GM23248 (cell line): ENCODE results near the gene MAP3K19.

Source experiments
- EZH2 ChIP-seq: fragments of 200-600 bp; sonication (generic); IDR thresholded peaks from 2 replicates; pipeline ENCODE4 v1.6.1; 2018; ENCODE audit warnings: antibody characterized with exemption, mild to moderate bottlenecking; ENCODE audit not compliant: insufficient read depth, poor library complexity, severe bottlenecking
- EZH2phosphoT487 ChIP-seq: fragments of 200-600 bp; sonication (generic); IDR thresholded peaks from 2 replicates; pipeline ENCODE4 v1.6.1; 2018; ENCODE audit warnings: antibody characterized with exemption, moderate library complexity, mild to moderate bottlenecking, low read depth; ENCODE audit not compliant: insufficient read depth

DNA sequence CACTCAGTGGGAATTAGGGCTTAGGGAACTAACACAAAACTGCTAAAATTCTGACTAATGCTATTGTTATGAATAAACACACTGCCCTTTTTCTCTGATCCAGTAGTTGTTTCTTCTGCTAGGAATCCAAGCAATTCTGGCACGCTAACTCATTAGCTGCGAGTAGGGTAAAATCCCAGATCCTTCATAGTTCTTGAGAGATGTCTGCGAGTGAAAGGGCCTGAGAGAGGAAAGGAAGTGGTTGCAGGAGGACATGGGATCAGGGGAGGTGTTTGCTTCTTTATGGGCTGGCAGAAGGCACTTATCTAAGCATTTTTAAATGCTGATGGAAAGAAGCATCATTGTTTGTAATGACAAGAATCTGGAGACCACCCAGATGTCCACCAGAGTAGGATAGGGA, 9.4 kb downstream of the MAP3K19 start:
- no peak for TF ChIP-seq EZH2
- TF ChIP-seq EZH2phosphoT487, result no peak
